ENCODE data around the gene USP25. TPM values are rescaled to one million over a fixed set of nuclear protein-coding genes. Genes with fewer than 3 reads are reported as not detected.

The USP25 gene
- total RNA-seq, 1 donor from 2014 or later: 25.8 TPM

GRCh38 chr21:15852146-15852545, 122.4 kb downstream of the USP25 start:
- TF ChIP-seq, protein P1, sequence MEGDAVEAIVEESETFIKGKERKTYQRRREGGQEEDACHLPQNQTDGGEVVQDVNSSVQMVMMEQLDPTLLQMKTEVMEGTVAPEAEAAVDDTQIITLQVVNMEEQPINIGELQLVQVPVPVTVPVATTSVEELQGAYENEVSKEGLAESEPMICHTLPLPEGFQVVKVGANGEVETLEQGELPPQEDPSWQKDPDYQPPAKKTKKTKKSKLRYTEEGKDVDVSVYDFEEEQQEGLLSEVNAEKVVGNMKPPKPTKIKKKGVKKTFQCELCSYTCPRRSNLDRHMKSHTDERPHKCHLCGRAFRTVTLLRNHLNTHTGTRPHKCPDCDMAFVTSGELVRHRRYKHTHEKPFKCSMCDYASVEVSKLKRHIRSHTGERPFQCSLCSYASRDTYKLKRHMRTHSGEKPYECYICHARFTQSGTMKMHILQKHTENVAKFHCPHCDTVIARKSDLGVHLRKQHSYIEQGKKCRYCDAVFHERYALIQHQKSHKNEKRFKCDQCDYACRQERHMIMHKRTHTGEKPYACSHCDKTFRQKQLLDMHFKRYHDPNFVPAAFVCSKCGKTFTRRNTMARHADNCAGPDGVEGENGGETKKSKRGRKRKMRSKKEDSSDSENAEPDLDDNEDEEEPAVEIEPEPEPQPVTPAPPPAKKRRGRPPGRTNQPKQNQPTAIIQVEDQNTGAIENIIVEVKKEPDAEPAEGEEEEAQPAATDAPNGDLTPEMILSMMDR (conservative IDR thresholded peaks at IDR 0.05; ENCODE audit: low read depth, low read length): no peak
- H3K4me3 ChIP-seq (ENCODE audit: low read depth, low read length): no peak overlapping the region
- no peak for DNase-seq (ENCODE audit: low read depth)

- DNase-seq (ENCODE audit: low read depth): no peak
- TF ChIP-seq, protein P1 (conservative IDR thresholded peaks at IDR 0.05; ENCODE audit: low read depth, low read length): no peak
- H3K4me3 ChIP-seq (ENCODE audit: low read depth, low read length): no peak overlapping the region
Observed at GRCh38 chr21:15853126-15853525, 123.3 kb downstream of the USP25 start.

DNA sequence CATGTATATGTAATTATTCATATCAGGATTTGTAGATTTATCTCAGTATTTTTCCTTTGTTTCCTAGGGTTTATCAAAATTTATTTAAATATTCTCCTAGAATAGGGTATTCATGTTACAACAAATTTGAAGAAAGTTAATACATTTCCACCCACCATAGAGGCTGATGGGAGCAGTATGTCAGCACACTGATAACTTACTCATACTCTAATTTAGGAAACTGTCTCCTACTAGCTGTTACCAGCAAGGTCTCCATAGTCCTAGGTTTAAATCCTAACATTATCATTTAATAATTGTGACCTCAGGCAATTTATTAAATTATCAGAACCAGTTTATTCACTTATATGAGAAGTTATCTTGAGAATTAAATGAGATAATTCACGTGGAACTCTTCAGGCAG, 127.0 kb downstream of the USP25 start:
- no peak for DNase-seq (ENCODE audit: low read depth)
- H3K4me3 ChIP-seq (ENCODE audit: low read depth, low read length): no peak overlapping the region
- TF ChIP-seq, protein P1 (conservative IDR thresholded peaks at IDR 0.05; ENCODE audit: low read depth, low read length): no peak

DNA sequence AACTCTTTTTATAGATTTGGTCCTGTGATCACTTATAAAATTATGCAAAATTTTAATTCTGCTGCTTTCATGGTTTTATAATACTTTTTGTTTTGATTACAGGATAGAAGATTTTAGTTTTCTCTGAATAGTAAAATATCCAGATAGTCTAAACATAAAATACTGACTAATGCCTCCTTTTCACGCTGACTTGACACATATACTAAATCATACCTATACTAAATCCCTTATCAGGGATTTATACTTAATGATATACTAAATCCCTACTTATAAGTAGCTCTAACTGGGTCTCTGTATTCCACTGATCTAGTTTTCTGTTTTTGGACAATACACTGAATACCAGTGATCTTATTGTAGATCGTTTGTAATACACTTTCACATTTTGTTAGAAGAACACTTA, 128.0 kb downstream of the USP25 start:
- no peak for DNase-seq (ENCODE audit: low read depth)

DNA sequence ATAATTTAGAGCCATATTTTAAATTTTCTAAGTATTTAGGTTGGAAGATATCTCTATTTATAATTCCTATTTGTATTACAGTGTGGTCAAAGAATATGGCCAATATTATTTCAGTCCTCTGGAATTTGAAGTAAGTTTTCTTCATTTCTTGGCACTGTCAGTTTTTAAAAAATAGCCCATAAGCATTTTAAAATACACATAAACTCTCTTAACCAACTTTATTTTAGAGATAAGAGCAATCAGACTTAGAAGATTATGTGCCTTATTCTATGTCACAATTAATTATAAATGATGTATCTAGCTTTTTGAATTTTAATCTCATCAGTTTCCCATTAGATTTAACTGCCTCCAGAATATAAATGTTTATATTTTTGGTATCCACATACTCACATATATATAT, 130.8 kb downstream of the USP25 start:
- no peak for DNase-seq (ENCODE audit: low read depth)
- H3K4me3 ChIP-seq (ENCODE audit: low read depth, low read length): no peak overlapping the region
- TF ChIP-seq, protein P1 (conservative IDR thresholded peaks at IDR 0.05; ENCODE audit: low read depth, low read length): no peak

More for the DNA sequence above, 128.0 kb downstream of the USP25 start:
- TF ChIP-seq, protein P1 (conservative IDR thresholded peaks at IDR 0.05; ENCODE audit: low read depth, low read length): no peak
- no peak overlapping the region for H3K4me3 ChIP-seq (ENCODE audit: low read depth, low read length)

GRCh38 chr21:15868940-15869339, 139.2 kb downstream of the USP25 start:
- no peak for DNase-seq (ENCODE audit: low read depth)
- TF ChIP-seq, protein P1 (conservative IDR thresholded peaks at IDR 0.05; ENCODE audit: low read depth, low read length): no peak
- no peak overlapping the region for H3K4me3 ChIP-seq (ENCODE audit: low read depth, low read length)

- TF ChIP-seq, protein P1 (conservative IDR thresholded peaks at IDR 0.05; ENCODE audit: low read depth, low read length): no peak
Observed at GRCh38 chr21:15870819-15871218, 141.0 kb downstream of the USP25 start.

More at GRCh38 chr21:15870819-15871218, 141.0 kb downstream of the USP25 start:
- DNase-seq (ENCODE audit: low read depth): no peak
- H3K4me3 ChIP-seq (ENCODE audit: low read depth, low read length): no peak overlapping the region

Measured in epithelial cell of proximal tubule (primary cell).